Loucy (cell line): ENCODE data around the gene SPRR2A.
"Not testable (repeated sequence)": the region's sequence is repeated elsewhere in the genome, so short reads cannot be mapped to it uniquely, and the experiment has no call there.

Experiments used
- H2AFZ ChIP-seq: fragments of 200-600 bp; sonication (generic); 2 replicates; pipeline ENCODE4 v1.6.0; 2016; ENCODE audit warnings: antibody characterized with exemption, mild to moderate bottlenecking, low read length, moderate library complexity
- H3F3A ChIP-seq: fragments of 200-600 bp; 2 replicates; pipeline ENCODE4 v1.6.0; 2016; ENCODE audit warnings: antibody characterized with exemption, low read depth, mild to moderate bottlenecking
- H3K27me3 ChIP-seq: fragments of 200-600 bp; sonication (generic); 2 replicates; pipeline ENCODE4 v1.6.1; 2014; ENCODE audit warnings: low read length, mild to moderate bottlenecking; ENCODE audit not compliant: insufficient read depth, poor library complexity, severe bottlenecking
- H3K36me3 ChIP-seq: fragments of 200-600 bp; sonication (generic); 2 replicates; pipeline ENCODE4 v1.6.1; 2016; ENCODE audit warnings: low read length; ENCODE audit not compliant: insufficient read depth
- H3K4me1 ChIP-seq: fragments of 200-600 bp; sonication (generic); 2 replicates; pipeline ENCODE4 v1.5.1; 2014; ENCODE audit warnings: low read length, mild to moderate bottlenecking; ENCODE audit not compliant: insufficient read depth, poor library complexity, severe bottlenecking
- H3K4me2 ChIP-seq: fragments of 200-600 bp; sonication (generic); 2 replicates; pipeline ENCODE4 v1.6.0; 2014; ENCODE audit warnings: antibody characterized with exemption, low read length, low read depth, mild to moderate bottlenecking; ENCODE audit not compliant: poor library complexity, severe bottlenecking
- H3K4me3 ChIP-seq: fragments of 200-600 bp; sonication (generic); 2 replicates; pipeline ENCODE4 v1.5.1; 2014; ENCODE audit warnings: low read length, mild to moderate bottlenecking, mixed read lengths; ENCODE audit not compliant: poor library complexity, severe bottlenecking
- H3K79me2 ChIP-seq: fragments of 200-600 bp; sonication (generic); 2 replicates; pipeline ENCODE4 v1.6.1; 2014; ENCODE audit warnings: low read length; ENCODE audit not compliant: insufficient read depth
- H3K9ac ChIP-seq: fragments of 200-600 bp; sonication (generic); 2 replicates; pipeline ENCODE4 v1.6.0; 2014; ENCODE audit warnings: mild to moderate bottlenecking, low read depth, low read length, moderate library complexity; ENCODE audit not compliant: poor library complexity, severe bottlenecking
- H3K9me2 ChIP-seq: fragments of 200-600 bp; sonication (generic); replicated peaks from 2 replicates; pipeline ENCODE4 v1.6.1; 2016; ENCODE audit warnings: low read depth, low read length, mixed read lengths
- H3K9me3 ChIP-seq: fragments of 200-600 bp; sonication (generic); 2 replicates; pipeline ENCODE4 v1.6.1; 2014; ENCODE audit warnings: mild to moderate bottlenecking, antibody characterized with exemption, low read length, low read depth; ENCODE audit not compliant: insufficient read depth
- H4K20me1 ChIP-seq: fragments of 200-600 bp; sonication (generic); 2 replicates; pipeline ENCODE4 v1.6.0; 2014; ENCODE audit warnings: antibody characterized with exemption, low read length, mild to moderate bottlenecking; ENCODE audit not compliant: insufficient read depth, poor library complexity, severe bottlenecking
- CTCF ChIP-seq: fragments of 200-600 bp; sonication (generic); conservative IDR thresholded peaks from 2 replicates; pipeline ENCODE4 v1.5.1; 2014; ENCODE audit warnings: mild to moderate bottlenecking, antibody characterized with exemption, low read length
- EZH2phosphoT487 ChIP-seq: fragments of 200-600 bp; IDR thresholded peaks from 2 replicates; pipeline ENCODE4 v1.6.1; 2018; ENCODE audit warnings: antibody characterized with exemption, mild to moderate bottlenecking, moderate library complexity, borderline replicate concordance

The SPRR2A gene

GRCh38 chr1:153023109-153023508 is 34.2 kb downstream of the SPRR2A start:
- Histone ChIP-seq H3K4me2 (no peak overlapping the region), H3K9me2 (no peaks in the 10 kb centered on the region), H3K4me3 (no peak overlapping the region), H3F3A (no peaks in the 10 kb centered on the region), H2AFZ (no peak overlapping the region), H3K36me3 (no peaks in the 10 kb centered on the region), H3K79me2 (no peaks in the 10 kb centered on the region), H3K9ac (no peak overlapping the region), H3K9me3 (no peaks in the 10 kb centered on the region), H4K20me1 (no peaks in the 10 kb centered on the region), H3K4me1 (no peaks in the 10 kb centered on the region), H3K27me3 (no peaks in the 10 kb centered on the region)
- no peak for TF ChIP-seq EZH2phosphoT487
- TF ChIP-seq CTCF: no peak

GRCh38 chr1:153022340-153022739 is 35.0 kb downstream of the SPRR2A start:
- H3K27me3 ChIP-seq, H4K20me1 ChIP-seq, H3K9ac ChIP-seq, H3K79me2 ChIP-seq, H3K4me2 ChIP-seq, H3K4me3 ChIP-seq, H3K9me3 ChIP-seq, H2AFZ ChIP-seq, H3K36me3 ChIP-seq, H3F3A ChIP-seq, H3K9me2 ChIP-seq, H3K4me1 ChIP-seq: not testable (repeated sequence)

GRCh38 chr1:153021829-153022228 is 35.5 kb downstream of the SPRR2A start:
- not testable (repeated sequence) for H3K9ac ChIP-seq, H3K4me2 ChIP-seq

GRCh38 chr1:153011235-153011758 is 46.0 kb downstream of the SPRR2A start:
- H3F3A ChIP-seq, H3K9me2 ChIP-seq, H3K9ac ChIP-seq, H3K9me3 ChIP-seq, H3K4me1 ChIP-seq, H2AFZ ChIP-seq, H4K20me1 ChIP-seq, H3K4me2 ChIP-seq, H3K27me3 ChIP-seq, H3K4me3 ChIP-seq, H3K36me3 ChIP-seq, H3K79me2 ChIP-seq: not testable (repeated sequence)

More at GRCh38 chr1:153021829-153022228, 35.5 kb downstream of the SPRR2A start:
- H3K9me3 ChIP-seq, H3K4me1 ChIP-seq, H2AFZ ChIP-seq, H3F3A ChIP-seq, H3K9me2 ChIP-seq, H3K27me3 ChIP-seq, H3K79me2 ChIP-seq, H3K36me3 ChIP-seq, H3K4me3 ChIP-seq, H4K20me1 ChIP-seq: not testable (repeated sequence)
